ENCODE data around the gene STXBP6. TPM values are rescaled to one million over a fixed set of nuclear protein-coding genes. Genes with fewer than 3 reads are reported as not detected.

The STXBP6 gene
- total and polyA plus RNA-seq, 2 experiments from 2014 or later = 19.7 to 29.0 TPM

DNA sequence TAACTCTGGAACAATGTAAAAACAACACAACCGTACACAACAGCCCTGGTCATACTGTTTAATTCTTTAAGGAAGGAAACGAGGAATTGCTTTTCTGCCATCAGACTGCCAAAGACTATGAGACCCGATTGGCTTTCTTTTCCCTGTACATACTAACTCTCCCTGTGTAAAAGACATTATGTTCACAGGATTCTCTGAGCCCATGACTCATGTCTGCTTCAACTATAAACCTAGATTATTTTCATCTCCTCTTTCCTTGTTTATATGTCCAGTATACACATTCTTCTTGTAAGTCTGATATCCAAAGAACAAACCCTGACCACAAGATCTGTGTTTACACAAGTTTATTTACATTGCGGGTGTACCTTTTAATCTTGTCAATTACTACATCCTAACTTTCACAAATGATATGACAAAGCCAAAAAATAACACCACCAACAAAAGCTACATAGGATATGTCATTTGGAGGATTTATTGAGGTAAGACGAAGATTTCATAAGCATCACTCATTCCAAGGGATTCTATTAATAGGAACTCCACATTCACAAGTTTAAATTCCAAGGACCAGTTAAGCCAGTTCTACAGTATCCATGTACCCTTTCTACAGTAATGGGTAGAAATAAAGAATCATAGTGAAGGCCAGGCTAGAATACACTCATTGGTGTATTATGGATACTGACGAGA is 67.3 kb downstream of the STXBP6 start:
- Histone ChIP-seq H3K27me3 (ENCODE audit: insufficient read depth) (no peaks in the 10 kb centered on the region), H3F3A (replicated peaks; ENCODE audit: low read depth) (no peaks in the 10 kb centered on the region), H3K36me3 (ENCODE audit: insufficient read depth) (no peaks in the 10 kb centered on the region), H3K27ac (ENCODE audit: low read depth) (no peak overlapping the region), H2AFZ (no peak overlapping the region), H4K20me1 (replicated peaks; ENCODE audit: insufficient read depth) (no peaks in the 10 kb centered on the region), H3K4me1 (ENCODE audit: insufficient read depth) (no peaks in the 10 kb centered on the region), H3K79me2 (replicated peaks; ENCODE audit: insufficient read depth) (no peaks in the 10 kb centered on the region), H3K9me2 (ENCODE audit: insufficient read depth) (no peaks in the 10 kb centered on the region), H3K4me2 (no peak overlapping the region), H3K4me3 (no peak overlapping the region)
- no peaks in the 10 kb centered on the region; the same call in 2 of the 3 replicates for H3K36me3 Mint-ChIP-seq (ENCODE audit: low read depth)
- H3K4me3 Mint-ChIP-seq = no peak overlapping the region
- DNase-seq (ENCODE audit: low spot score) = no peak
- H3K27ac Mint-ChIP-seq = no peak overlapping the region
- TF ChIP-seq JUNB (IDR thresholded peaks at IDR 0.05; ENCODE audit: unreplicated experiment) = no peak
- no peaks in the 10 kb centered on the region; the same call in 2 of the 3 replicates for H3K9me3 Mint-ChIP-seq
- H3K4me1 Mint-ChIP-seq = peaks cover 2% of the 10 kb centered on the region; the same call in 1 of the 3 replicates
- no peaks in the 10 kb centered on the region for H3K27me3 Mint-ChIP-seq (ENCODE audit: insufficient read depth, low read depth, poor library complexity)
- ATAC-seq = no peak

DNA sequence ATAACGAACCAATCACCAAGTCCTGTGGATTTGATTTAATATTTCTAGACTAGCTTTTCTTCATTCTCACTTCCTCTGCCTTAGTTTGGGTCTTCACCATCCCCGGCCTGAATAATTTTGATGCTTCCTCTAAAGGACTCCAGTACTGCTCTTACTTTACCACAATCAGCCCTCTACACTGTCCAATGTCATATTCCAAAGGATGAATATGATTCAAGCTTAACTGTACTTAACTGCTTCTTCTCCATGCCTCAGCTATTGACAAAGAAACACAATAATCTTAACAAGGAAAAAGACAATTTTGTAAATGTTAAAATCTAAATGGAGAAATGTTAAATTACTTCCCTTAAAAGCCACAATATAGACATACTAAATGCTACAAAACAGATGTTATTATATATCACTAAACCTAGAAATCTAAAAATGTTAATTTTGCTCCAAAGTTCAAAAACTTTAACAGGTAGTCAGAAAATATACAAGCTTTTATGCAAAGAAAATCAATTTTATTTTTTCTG is 70.2 kb downstream of the STXBP6 start:
- H3K27me3 Mint-ChIP-seq (ENCODE audit: insufficient read depth, low read depth, poor library complexity) = no peaks in the 10 kb centered on the region
- no peak overlapping the region for H3K4me3 Mint-ChIP-seq
- no peak overlapping the region for H2AFZ ChIP-seq
- no peaks in the 10 kb centered on the region for H3K4me1 ChIP-seq (ENCODE audit: insufficient read depth)
- H4K20me1 ChIP-seq (replicated peaks; ENCODE audit: insufficient read depth) = no peaks in the 10 kb centered on the region
- DNase-seq (ENCODE audit: low spot score) = no peak
- H3K36me3 ChIP-seq (ENCODE audit: insufficient read depth) = no peaks in the 10 kb centered on the region
- H3K9me3 Mint-ChIP-seq = no peaks in the 10 kb centered on the region
- no peak overlapping the region for H3K4me2 ChIP-seq
- no peak for ATAC-seq
- H3K27ac ChIP-seq (ENCODE audit: low read depth) = no peak overlapping the region
- H3K27me3 ChIP-seq (ENCODE audit: insufficient read depth) = no peaks in the 10 kb centered on the region
- H3F3A ChIP-seq (replicated peaks; ENCODE audit: low read depth) = no peaks in the 10 kb centered on the region
- H3K27ac Mint-ChIP-seq = no peak overlapping the region
- no peaks in the 10 kb centered on the region for H3K9me2 ChIP-seq (ENCODE audit: insufficient read depth)
- no peak overlapping the region for H3K4me3 ChIP-seq
- no peaks in the 10 kb centered on the region for H3K4me1 Mint-ChIP-seq
- no peaks in the 10 kb centered on the region; the same call in 2 of the 3 replicates for H3K36me3 Mint-ChIP-seq (ENCODE audit: low read depth)
- H3K79me2 ChIP-seq (replicated peaks; ENCODE audit: insufficient read depth) = no peaks in the 10 kb centered on the region
- TF ChIP-seq POLR2AphosphoS5 (IDR thresholded peaks at IDR 0.05; ENCODE audit: low read depth) = no peak
- no peak for TF ChIP-seq EZH2 (IDR thresholded peaks at IDR 0.05; ENCODE audit: low read depth, unreplicated experiment)
- no peak for TF ChIP-seq NANOG (IDR thresholded peaks at IDR 0.05; ENCODE audit: borderline replicate concordance)
- TF ChIP-seq, protein P1, sequence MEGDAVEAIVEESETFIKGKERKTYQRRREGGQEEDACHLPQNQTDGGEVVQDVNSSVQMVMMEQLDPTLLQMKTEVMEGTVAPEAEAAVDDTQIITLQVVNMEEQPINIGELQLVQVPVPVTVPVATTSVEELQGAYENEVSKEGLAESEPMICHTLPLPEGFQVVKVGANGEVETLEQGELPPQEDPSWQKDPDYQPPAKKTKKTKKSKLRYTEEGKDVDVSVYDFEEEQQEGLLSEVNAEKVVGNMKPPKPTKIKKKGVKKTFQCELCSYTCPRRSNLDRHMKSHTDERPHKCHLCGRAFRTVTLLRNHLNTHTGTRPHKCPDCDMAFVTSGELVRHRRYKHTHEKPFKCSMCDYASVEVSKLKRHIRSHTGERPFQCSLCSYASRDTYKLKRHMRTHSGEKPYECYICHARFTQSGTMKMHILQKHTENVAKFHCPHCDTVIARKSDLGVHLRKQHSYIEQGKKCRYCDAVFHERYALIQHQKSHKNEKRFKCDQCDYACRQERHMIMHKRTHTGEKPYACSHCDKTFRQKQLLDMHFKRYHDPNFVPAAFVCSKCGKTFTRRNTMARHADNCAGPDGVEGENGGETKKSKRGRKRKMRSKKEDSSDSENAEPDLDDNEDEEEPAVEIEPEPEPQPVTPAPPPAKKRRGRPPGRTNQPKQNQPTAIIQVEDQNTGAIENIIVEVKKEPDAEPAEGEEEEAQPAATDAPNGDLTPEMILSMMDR (conservative IDR thresholded peaks at IDR 0.05; ENCODE audit: low read depth in 2 of 2) = no peak
- TF ChIP-seq EZH2phosphoT487 (IDR thresholded peaks at IDR 0.05; ENCODE audit: unreplicated experiment) = no peak
- no peak for TF ChIP-seq ZNF114 (CRISPR knock-in tag; IDR thresholded peaks at IDR 0.05)
- no peak for TF ChIP-seq STAT1 (IDR thresholded peaks at IDR 0.05; ENCODE audit: unreplicated experiment)
- TF ChIP-seq, protein P2, sequence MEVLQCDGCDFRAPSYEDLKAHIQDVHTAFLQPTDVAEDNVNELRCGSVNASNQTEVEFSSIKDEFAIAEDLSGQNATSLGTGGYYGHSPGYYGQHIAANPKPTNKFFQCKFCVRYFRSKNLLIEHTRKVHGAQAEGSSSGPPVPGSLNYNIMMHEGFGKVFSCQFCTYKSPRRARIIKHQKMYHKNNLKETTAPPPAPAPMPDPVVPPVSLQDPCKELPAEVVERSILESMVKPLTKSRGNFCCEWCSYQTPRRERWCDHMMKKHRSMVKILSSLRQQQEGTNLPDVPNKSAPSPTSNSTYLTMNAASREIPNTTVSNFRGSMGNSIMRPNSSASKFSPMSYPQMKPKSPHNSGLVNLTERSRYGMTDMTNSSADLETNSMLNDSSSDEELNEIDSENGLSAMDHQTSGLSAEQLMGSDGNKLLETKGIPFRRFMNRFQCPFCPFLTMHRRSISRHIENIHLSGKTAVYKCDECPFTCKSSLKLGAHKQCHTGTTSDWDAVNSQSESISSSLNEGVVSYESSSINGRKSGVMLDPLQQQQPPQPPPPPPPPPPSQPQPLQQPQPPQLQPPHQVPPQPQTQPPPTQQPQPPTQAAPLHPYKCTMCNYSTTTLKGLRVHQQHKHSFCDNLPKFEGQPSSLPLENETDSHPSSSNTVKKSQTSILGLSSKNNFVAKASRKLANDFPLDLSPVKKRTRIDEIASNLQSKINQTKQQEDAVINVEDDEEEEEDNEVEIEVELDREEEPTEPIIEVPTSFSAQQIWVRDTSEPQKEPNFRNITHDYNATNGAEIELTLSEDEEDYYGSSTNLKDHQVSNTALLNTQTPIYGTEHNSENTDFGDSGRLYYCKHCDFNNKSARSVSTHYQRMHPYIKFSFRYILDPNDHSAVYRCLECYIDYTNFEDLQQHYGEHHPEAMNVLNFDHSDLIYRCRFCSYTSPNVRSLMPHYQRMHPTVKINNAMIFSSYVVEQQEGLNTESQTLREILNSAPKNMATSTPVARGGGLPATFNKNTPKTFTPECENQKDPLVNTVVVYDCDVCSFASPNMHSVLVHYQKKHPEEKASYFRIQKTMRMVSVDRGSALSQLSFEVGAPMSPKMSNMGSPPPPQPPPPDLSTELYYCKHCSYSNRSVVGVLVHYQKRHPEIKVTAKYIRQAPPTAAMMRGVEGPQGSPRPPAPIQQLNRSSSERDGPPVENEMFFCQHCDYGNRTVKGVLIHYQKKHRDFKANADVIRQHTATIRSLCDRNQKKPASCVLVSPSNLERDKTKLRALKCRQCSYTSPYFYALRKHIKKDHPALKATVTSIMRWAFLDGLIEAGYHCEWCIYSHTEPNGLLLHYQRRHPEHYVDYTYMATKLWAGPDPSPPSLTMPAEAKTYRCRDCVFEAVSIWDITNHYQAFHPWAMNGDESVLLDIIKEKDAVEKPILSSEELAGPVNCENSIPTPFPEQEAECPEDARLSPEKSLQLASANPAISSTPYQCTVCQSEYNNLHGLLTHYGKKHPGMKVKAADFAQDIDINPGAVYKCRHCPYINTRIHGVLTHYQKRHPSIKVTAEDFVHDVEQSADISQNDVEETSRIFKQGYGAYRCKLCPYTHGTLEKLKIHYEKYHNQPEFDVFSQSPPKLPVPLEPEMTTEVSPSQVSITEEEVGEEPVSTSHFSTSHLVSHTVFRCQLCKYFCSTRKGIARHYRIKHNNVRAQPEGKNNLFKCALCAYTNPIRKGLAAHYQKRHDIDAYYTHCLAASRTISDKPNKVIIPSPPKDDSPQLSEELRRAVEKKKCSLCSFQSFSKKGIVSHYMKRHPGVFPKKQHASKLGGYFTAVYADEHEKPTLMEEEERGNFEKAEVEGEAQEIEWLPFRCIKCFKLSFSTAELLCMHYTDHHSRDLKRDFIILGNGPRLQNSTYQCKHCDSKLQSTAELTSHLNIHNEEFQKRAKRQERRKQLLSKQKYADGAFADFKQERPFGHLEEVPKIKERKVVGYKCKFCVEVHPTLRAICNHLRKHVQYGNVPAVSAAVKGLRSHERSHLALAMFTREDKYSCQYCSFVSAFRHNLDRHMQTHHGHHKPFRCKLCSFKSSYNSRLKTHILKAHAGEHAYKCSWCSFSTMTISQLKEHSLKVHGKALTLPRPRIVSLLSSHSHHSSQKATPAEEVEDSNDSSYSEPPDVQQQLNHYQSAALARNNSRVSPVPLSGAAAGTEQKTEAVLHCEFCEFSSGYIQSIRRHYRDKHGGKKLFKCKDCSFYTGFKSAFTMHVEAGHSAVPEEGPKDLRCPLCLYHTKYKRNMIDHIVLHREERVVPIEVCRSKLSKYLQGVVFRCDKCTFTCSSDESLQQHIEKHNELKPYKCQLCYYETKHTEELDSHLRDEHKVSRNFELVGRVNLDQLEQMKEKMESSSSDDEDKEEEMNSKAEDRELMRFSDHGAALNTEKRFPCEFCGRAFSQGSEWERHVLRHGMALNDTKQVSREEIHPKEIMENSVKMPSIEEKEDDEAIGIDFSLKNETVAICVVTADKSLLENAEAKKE (CRISPR knock-in tag; IDR thresholded peaks at IDR 0.05) = no peak
- TF ChIP-seq JUNB (IDR thresholded peaks at IDR 0.05; ENCODE audit: unreplicated experiment) = no peak
- TF ChIP-seq, protein P3, sequence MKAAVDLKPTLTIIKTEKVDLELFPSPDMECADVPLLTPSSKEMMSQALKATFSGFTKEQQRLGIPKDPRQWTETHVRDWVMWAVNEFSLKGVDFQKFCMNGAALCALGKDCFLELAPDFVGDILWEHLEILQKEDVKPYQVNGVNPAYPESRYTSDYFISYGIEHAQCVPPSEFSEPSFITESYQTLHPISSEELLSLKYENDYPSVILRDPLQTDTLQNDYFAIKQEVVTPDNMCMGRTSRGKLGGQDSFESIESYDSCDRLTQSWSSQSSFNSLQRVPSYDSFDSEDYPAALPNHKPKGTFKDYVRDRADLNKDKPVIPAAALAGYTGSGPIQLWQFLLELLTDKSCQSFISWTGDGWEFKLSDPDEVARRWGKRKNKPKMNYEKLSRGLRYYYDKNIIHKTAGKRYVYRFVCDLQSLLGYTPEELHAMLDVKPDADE (IDR thresholded peaks at IDR 0.05) = no peak
- TF ChIP-seq CREB1 (CRISPR knock-in tag; IDR thresholded peaks at IDR 0.05; ENCODE audit: low read depth) = no peak
- no peak for TF ChIP-seq ZNF331 (CRISPR knock-in tag; IDR thresholded peaks at IDR 0.05; ENCODE audit: low read depth)

Data from GM23338 (cell line).